ENCODE measurements around the gene PHAF1.

GRCh38 chr16:67174706-67175231, 65.0 kb downstream of the PHAF1 start:
- TF ChIP-seq CTCF (IDR thresholded peaks at IDR 0.05) (no peak), POLR2A (IDR thresholded peaks at IDR 0.05) (no peak)

Measured in Peyer's patch (tissue), 4 donors.